WTC11 (cell line): ENCODE data around the gene SMIM17. TPM values are rescaled to one million over a fixed set of nuclear protein-coding genes. Genes with fewer than 3 reads are reported as not detected.

ENCODE experiments used
- ATAC-seq: fragments of 200-7000 bp; cut with Tn5 transposase; 2 replicates; pipeline ENCODE4 v1.10.0; 2021; ENCODE audit warnings: mild to moderate bottlenecking, moderate library complexity
- CTCF ChIA-PET: fragments of 300-600 bp; sonication (Branson Sonifier 250); formaldehyde crosslinking; loops from one replicate; lab custom pipeline; 2021; ENCODE audit warnings: antibody characterized with exemption; lab: Charles Lee
- POLR2A ChIA-PET: fragments of 350-600 bp; sonication (Branson Sonifier 250); formaldehyde crosslinking; loops from one replicate; lab custom pipeline; 2021; ENCODE audit warnings: antibody characterized with exemption; lab: Charles Lee
- DNase-seq: peaks from one replicate; pipeline ENCODE4 v3.0.0; 2021; ENCODE audit warnings: low spot score
- H3K27ac Mint-ChIP-seq: 2 replicates; pipeline ENCODE4 v1.8.0; 2021; ENCODE audit warnings: mixed read lengths
- H3K27me3 Mint-ChIP-seq: 2 replicates; pipeline ENCODE4 v1.8.0; 2021; ENCODE audit warnings: low read depth, mild to moderate bottlenecking, moderate library complexity, mixed read lengths
- H3K36me3 Mint-ChIP-seq: 2 replicates; pipeline ENCODE4 v1.8.0; 2021; ENCODE audit warnings: mixed read lengths
- H3K4me1 Mint-ChIP-seq: 2 replicates; pipeline ENCODE4 v1.8.0; 2022; ENCODE audit warnings: mixed read lengths
- H3K4me3 Mint-ChIP-seq: 2 replicates; pipeline ENCODE4 v1.8.0; 2021; ENCODE audit warnings: mild to moderate bottlenecking, moderate library complexity, mixed read lengths
- H3K9me3 Mint-ChIP-seq: 2 replicates; pipeline ENCODE4 v1.8.0; 2021; ENCODE audit warnings: mixed read lengths
- ATF1 ChIP-seq: sonication (generic); formaldehyde crosslinking; IDR thresholded peaks from 2 replicates; pipeline ENCODE4 v1.8.1; 2023; ENCODE audit warnings: mild to moderate bottlenecking, moderate library complexity, missing genetic modification reagents
- CBFB ChIP-seq: sonication (generic); formaldehyde crosslinking; IDR thresholded peaks from 2 replicates; pipeline ENCODE4 v1.8.1; 2022; ENCODE audit warnings: mild to moderate bottlenecking, low read depth, missing genetic modification reagents
- CREB1 ChIP-seq: sonication (generic); formaldehyde crosslinking; IDR thresholded peaks from 2 replicates; pipeline ENCODE4 v1.8.0; 2023; ENCODE audit warnings: mild to moderate bottlenecking, missing genetic modification reagents
- ELF4 ChIP-seq: sonication (generic); formaldehyde crosslinking; IDR thresholded peaks from 2 replicates; pipeline ENCODE4 v1.8.1; 2022; ENCODE audit warnings: low read depth, mild to moderate bottlenecking, moderate library complexity, missing genetic modification reagents
- ETV6 ChIP-seq: sonication (generic); formaldehyde crosslinking; IDR thresholded peaks from 2 replicates; pipeline ENCODE4 v1.8.1; 2022; ENCODE audit warnings: mild to moderate bottlenecking, missing genetic modification reagents
- FOXK1 ChIP-seq: sonication (generic); formaldehyde crosslinking; IDR thresholded peaks from 2 replicates; pipeline ENCODE4 v1.8.0; 2022; ENCODE audit warnings: mild to moderate bottlenecking, moderate library complexity, missing genetic modification reagents
- GABPB1 ChIP-seq: sonication (generic); formaldehyde crosslinking; IDR thresholded peaks from 2 replicates; pipeline ENCODE4 v1.8.1; 2023; ENCODE audit warnings: mild to moderate bottlenecking, missing genetic modification reagents
- IRF2 ChIP-seq: sonication (generic); formaldehyde crosslinking; IDR thresholded peaks from 2 replicates; pipeline ENCODE4 v1.8.0; 2022; ENCODE audit warnings: low read depth, missing genetic modification reagents, borderline replicate concordance
- JUN ChIP-seq: sonication (generic); formaldehyde crosslinking; IDR thresholded peaks from 2 replicates; pipeline ENCODE4 v1.8.0; 2023; ENCODE audit warnings: mild to moderate bottlenecking, missing genetic modification reagents
- MXD4 ChIP-seq: fragments of 250-450 bp; sonication (Bioruptor Pico); IDR thresholded peaks from 2 replicates; pipeline ENCODE4 v1.8.0; 2021; ENCODE audit warnings: mild to moderate bottlenecking, moderate library complexity, borderline replicate concordance
- MYBL2 ChIP-seq: sonication (generic); formaldehyde crosslinking; IDR thresholded peaks from 2 replicates; pipeline ENCODE4 v1.8.1; 2023; ENCODE audit warnings: mild to moderate bottlenecking, moderate library complexity, missing genetic modification reagents
- NFATC4 ChIP-seq: fragments of 250-450 bp; sonication (Bioruptor Pico); IDR thresholded peaks from 2 replicates; pipeline ENCODE4 v1.9.0; 2021; ENCODE audit warnings: mild to moderate bottlenecking
- OVOL2 ChIP-seq: fragments of 250-450 bp; sonication (Bioruptor Pico); IDR thresholded peaks from 2 replicates; pipeline ENCODE4 v1.9.0; 2021; ENCODE audit warnings: mild to moderate bottlenecking, borderline replicate concordance
- SMAD3 ChIP-seq: sonication (generic); formaldehyde crosslinking; IDR thresholded peaks from 2 replicates; pipeline ENCODE4 v1.8.0; 2022; ENCODE audit warnings: missing genetic modification reagents, mild to moderate bottlenecking, borderline replicate concordance
- SOX15 ChIP-seq: fragments of 250-450 bp; sonication (Bioruptor Pico); IDR thresholded peaks from 2 replicates; pipeline ENCODE4 v1.9.0; 2021; ENCODE audit warnings: mild to moderate bottlenecking
- SP1 ChIP-seq: sonication (generic); formaldehyde crosslinking; conservative IDR thresholded peaks from 2 replicates; pipeline ENCODE4 v1.8.1; 2022; ENCODE audit warnings: missing genetic modification reagents
- ZNF263 ChIP-seq: sonication (generic); formaldehyde crosslinking; IDR thresholded peaks from 2 replicates; pipeline ENCODE4 v1.8.1; 2022; ENCODE audit warnings: low read depth, mild to moderate bottlenecking, moderate library complexity, missing genetic modification reagents
- ZNF396 ChIP-seq: fragments of 250-450 bp; sonication (Bioruptor Pico); IDR thresholded peaks from 2 replicates; pipeline ENCODE4 v1.8.0; 2021; ENCODE audit warnings: mild to moderate bottlenecking, moderate library complexity, borderline replicate concordance
- ZNF416 ChIP-seq: fragments of 250-450 bp; sonication (Bioruptor Pico); IDR thresholded peaks from 2 replicates; pipeline ENCODE4 v1.9.0; 2021; ENCODE audit warnings: mild to moderate bottlenecking, inconsistent platforms
- ZNF423 ChIP-seq: fragments of 250-450 bp; sonication (Bioruptor Pico); IDR thresholded peaks from 2 replicates; pipeline ENCODE4 v2.1.2; 2022; ENCODE audit warnings: mild to moderate bottlenecking, moderate library complexity
- total RNA-seq: library from RNA; stranded (reverse); gene quantifications from 3 replicates; pipeline ENCODE4 v1.2.3, GENCODE V29; 2021
- TF ChIP-seq, protein P1 (sequence below): sonication (generic); formaldehyde crosslinking; conservative IDR thresholded peaks from 2 replicates; pipeline ENCODE4 v1.8.1; 2023; ENCODE audit warnings: mild to moderate bottlenecking, low read depth, missing genetic modification reagents, moderate library complexity
- TF ChIP-seq, protein P2 (sequence below): fragments of 200-600 bp; IDR thresholded peaks from 2 replicates; pipeline ENCODE4 v1.8.0; 2022; ENCODE audit warnings: antibody characterized with exemption
- TF ChIP-seq, protein P3 (sequence below): fragments of 250-450 bp; sonication (Bioruptor Pico); IDR thresholded peaks from 2 replicates; pipeline ENCODE4 v2.1.2; 2022; ENCODE audit warnings: mild to moderate bottlenecking, moderate library complexity
- TF ChIP-seq, protein P4 (sequence below): sonication (generic); formaldehyde crosslinking; IDR thresholded peaks from 2 replicates; pipeline ENCODE4 v1.8.0; 2023; ENCODE audit warnings: missing genetic modification reagents
- TF ChIP-seq, protein P5 (sequence below): sonication (generic); formaldehyde crosslinking; IDR thresholded peaks from 2 replicates; pipeline ENCODE4 v1.8.1; 2022; ENCODE audit warnings: mild to moderate bottlenecking, missing genetic modification reagents, moderate library complexity, borderline replicate concordance

SMIM17 gene
- total RNA-seq, 1 experiment from 2014 or later, result 0.15 TPM

DNA sequence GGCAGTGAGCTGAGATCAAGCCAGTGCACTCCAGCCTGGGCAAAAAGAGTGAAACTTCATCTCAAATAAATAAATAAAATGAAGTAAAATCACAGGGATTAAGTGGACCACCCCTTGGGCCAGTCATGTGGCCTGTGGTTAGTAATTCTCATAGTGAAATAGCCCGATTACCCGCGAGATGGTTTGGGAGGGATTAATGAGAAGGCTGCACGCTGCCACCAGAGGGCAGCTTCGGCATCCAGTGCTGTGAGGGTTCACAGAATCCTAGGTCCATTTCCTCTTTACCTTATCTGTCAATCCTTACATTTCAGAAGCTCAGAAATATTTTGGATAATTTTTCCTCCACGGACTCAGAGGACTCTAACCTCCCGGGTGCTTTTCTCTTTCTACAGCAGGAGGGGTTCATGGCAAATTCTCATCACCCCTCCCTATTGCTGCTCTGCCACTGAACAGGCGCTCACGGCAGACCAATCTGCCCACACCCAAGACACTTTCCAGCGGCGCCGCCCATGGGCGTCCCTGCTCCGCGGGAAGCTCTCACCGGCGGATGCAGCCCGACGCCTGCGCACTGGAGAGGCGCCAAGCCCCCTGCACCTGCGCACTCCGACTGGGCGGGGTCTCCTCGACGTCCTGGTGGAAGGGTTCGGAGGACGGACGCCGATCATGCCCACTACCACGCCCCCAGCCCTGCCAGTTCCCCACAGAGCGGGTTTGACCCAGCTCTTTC, 17.6 kb downstream of the SMIM17 start:
- H3K4me1 Mint-ChIP-seq, result no peaks in the 10 kb centered on the region
- ChIA-PET POLR2A (no interaction called here), CTCF (no interaction called here)
- no peak overlapping the region for H3K27ac Mint-ChIP-seq
- DNase-seq (no peak), ATAC-seq (no peak)
- no peak overlapping the region for H3K4me3 Mint-ChIP-seq
- TF ChIP-seq SOX15 (CRISPR knock-in tag), result no peak
- TF ChIP-seq JUN (CRISPR knock-in tag), result no peak
- no peak for TF ChIP-seq ELF4 (CRISPR knock-in tag)
- peaks cover 14% of the 10 kb centered on the region for H3K27me3 Mint-ChIP-seq
- H3K36me3 Mint-ChIP-seq, result peaks cover 52% of the 10 kb centered on the region
- H3K9me3 Mint-ChIP-seq, result peaks cover 62% of the 10 kb centered on the region

DNA sequence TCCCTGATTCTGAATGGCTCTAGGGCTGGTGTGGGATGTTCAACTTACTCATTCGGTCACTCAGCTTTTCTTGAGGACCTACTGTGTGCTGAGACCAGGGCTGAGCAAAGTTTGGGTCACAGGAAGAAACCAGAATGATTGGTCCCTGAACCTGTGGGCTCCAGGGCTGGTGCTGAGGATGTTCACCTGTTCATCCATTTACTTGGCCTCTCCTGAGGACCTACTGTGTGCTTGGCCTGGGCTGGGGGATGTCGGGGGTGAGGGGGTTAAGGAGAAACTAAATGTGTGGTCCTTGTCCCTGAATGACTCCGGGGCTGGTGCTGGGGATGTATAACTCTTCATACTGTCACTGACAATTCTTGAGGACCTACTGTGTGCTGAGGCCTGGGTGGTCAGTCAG, 18.3 kb downstream of the SMIM17 start:
- ChIA-PET POLR2A (no interaction called here), CTCF (no interaction called here)
- DNase-seq, result no peak
- Mint-ChIP-seq H3K4me3 (no peak overlapping the region), H3K36me3 (peaks cover 54% of the 10 kb centered on the region), H3K27ac (no peak overlapping the region), H3K9me3 (peaks cover 58% of the 10 kb centered on the region), H3K27me3 (peaks cover 12% of the 10 kb centered on the region), H3K4me1 (no peaks in the 10 kb centered on the region)
- ATAC-seq, result no peak
- no peak for TF ChIP-seq ETV6 (CRISPR knock-in tag)
- TF ChIP-seq SP1 (CRISPR knock-in tag), result no peak
- TF ChIP-seq ZNF396 (CRISPR knock-in tag), result no peak
- TF ChIP-seq, protein P1, sequence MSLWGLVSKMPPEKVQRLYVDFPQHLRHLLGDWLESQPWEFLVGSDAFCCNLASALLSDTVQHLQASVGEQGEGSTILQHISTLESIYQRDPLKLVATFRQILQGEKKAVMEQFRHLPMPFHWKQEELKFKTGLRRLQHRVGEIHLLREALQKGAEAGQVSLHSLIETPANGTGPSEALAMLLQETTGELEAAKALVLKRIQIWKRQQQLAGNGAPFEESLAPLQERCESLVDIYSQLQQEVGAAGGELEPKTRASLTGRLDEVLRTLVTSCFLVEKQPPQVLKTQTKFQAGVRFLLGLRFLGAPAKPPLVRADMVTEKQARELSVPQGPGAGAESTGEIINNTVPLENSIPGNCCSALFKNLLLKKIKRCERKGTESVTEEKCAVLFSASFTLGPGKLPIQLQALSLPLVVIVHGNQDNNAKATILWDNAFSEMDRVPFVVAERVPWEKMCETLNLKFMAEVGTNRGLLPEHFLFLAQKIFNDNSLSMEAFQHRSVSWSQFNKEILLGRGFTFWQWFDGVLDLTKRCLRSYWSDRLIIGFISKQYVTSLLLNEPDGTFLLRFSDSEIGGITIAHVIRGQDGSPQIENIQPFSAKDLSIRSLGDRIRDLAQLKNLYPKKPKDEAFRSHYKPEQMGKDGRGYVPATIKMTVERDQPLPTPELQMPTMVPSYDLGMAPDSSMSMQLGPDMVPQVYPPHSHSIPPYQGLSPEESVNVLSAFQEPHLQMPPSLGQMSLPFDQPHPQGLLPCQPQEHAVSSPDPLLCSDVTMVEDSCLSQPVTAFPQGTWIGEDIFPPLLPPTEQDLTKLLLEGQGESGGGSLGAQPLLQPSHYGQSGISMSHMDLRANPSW (CRISPR knock-in tag), result no peak
- no peak for TF ChIP-seq ZNF423 (CRISPR knock-in tag)

DNA sequence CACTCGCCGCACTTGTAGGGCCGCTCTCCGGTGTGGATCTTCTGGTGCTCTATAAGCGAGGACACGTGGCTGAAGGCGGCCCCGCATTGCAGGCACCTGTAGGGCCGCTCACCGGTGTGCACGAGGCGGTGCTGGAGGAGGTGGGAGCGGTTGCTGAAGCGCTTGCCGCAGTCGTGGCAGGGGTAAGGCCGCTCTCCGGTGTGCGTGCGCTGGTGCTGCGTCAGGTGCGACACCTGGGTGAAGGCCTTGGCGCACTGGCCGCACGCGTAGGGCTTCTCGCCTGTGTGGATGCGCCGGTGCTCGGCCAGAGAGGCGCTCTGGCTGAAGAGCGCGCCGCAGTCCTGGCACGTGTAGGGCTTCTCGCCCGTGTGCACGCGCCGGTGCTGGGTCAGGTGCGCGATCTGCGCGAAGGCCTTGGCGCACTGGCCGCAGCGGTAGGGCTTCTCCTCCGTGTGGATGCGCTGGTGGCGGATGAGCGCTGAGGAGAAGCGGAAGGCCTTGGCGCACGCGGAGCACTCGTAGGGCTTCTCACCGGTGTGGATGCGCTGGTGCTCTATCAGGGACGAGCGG, 21.1 kb downstream of the SMIM17 start:
- peaks cover 57% of the 10 kb centered on the region for H3K9me3 Mint-ChIP-seq
- CTCF ChIA-PET, result interaction anchor here (0.6 kb wide), 1 partner anchor 349 kb away, joined by 4 read pairs; the partner anchor contains the start of gene ZSCAN5A
- H3K4me1 Mint-ChIP-seq, result no peaks in the 10 kb centered on the region
- H3K36me3 Mint-ChIP-seq, result peaks cover 64% of the 10 kb centered on the region
- POLR2A ChIA-PET, result no interaction called here
- DNase-seq (no peak), ATAC-seq (no peak)
- TF ChIP-seq CREB1 (CRISPR knock-in tag), result no peak
- no peak for TF ChIP-seq ZNF423 (CRISPR knock-in tag)
- TF ChIP-seq, protein P2, sequence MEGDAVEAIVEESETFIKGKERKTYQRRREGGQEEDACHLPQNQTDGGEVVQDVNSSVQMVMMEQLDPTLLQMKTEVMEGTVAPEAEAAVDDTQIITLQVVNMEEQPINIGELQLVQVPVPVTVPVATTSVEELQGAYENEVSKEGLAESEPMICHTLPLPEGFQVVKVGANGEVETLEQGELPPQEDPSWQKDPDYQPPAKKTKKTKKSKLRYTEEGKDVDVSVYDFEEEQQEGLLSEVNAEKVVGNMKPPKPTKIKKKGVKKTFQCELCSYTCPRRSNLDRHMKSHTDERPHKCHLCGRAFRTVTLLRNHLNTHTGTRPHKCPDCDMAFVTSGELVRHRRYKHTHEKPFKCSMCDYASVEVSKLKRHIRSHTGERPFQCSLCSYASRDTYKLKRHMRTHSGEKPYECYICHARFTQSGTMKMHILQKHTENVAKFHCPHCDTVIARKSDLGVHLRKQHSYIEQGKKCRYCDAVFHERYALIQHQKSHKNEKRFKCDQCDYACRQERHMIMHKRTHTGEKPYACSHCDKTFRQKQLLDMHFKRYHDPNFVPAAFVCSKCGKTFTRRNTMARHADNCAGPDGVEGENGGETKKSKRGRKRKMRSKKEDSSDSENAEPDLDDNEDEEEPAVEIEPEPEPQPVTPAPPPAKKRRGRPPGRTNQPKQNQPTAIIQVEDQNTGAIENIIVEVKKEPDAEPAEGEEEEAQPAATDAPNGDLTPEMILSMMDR, result no peak
- TF ChIP-seq, protein P3, sequence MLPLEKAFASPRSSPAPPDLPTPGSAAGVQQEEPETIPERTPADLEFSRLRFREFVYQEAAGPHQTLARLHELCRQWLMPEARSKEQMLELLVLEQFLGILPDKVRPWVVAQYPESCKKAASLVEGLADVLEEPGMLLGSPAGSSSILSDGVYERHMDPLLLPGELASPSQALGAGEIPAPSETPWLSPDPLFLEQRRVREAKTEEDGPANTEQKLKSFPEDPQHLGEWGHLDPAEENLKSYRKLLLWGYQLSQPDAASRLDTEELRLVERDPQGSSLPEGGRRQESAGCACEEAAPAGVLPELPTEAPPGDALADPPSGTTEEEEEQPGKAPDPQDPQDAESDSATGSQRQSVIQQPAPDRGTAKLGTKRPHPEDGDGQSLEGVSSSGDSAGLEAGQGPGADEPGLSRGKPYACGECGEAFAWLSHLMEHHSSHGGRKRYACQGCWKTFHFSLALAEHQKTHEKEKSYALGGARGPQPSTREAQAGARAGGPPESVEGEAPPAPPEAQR (CRISPR knock-in tag), result no peak
- no peak for TF ChIP-seq ATF1 (CRISPR knock-in tag)
- TF ChIP-seq GABPB1 (CRISPR knock-in tag), result no peak
- TF ChIP-seq, protein P4, sequence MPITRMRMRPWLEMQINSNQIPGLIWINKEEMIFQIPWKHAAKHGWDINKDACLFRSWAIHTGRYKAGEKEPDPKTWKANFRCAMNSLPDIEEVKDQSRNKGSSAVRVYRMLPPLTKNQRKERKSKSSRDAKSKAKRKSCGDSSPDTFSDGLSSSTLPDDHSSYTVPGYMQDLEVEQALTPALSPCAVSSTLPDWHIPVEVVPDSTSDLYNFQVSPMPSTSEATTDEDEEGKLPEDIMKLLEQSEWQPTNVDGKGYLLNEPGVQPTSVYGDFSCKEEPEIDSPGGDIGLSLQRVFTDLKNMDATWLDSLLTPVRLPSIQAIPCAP, result no peak
- no peak for TF ChIP-seq MYBL2 (CRISPR knock-in tag)
- TF ChIP-seq, protein P5, sequence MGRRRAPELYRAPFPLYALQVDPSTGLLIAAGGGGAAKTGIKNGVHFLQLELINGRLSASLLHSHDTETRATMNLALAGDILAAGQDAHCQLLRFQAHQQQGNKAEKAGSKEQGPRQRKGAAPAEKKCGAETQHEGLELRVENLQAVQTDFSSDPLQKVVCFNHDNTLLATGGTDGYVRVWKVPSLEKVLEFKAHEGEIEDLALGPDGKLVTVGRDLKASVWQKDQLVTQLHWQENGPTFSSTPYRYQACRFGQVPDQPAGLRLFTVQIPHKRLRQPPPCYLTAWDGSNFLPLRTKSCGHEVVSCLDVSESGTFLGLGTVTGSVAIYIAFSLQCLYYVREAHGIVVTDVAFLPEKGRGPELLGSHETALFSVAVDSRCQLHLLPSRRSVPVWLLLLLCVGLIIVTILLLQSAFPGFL (CRISPR knock-in tag), result no peak
- no peak for TF ChIP-seq IRF2 (CRISPR knock-in tag)
- TF ChIP-seq ELF4 (CRISPR knock-in tag), result no peak
- no peak for TF ChIP-seq ZNF416 (CRISPR knock-in tag)
- TF ChIP-seq MXD4 (CRISPR knock-in tag), result no peak
- TF ChIP-seq CBFB (CRISPR knock-in tag), result no peak
- no peak for TF ChIP-seq OVOL2
- no peak for TF ChIP-seq SMAD3 (CRISPR knock-in tag)
- no peak for TF ChIP-seq FOXK1 (CRISPR knock-in tag)
- TF ChIP-seq ZNF263, result no peak
- no peak for TF ChIP-seq NFATC4
- TF ChIP-seq, all 79 proteins: peak for 0
- H3K27ac Mint-ChIP-seq, result no peak overlapping the region
- H3K27me3 Mint-ChIP-seq, result peaks cover 11% of the 10 kb centered on the region
- H3K4me3 Mint-ChIP-seq, result no peak overlapping the region
